ENCODE measurements around the gene MRPL24. TPM values are rescaled to one million over a fixed set of nuclear protein-coding genes. Genes with fewer than 3 reads are reported as not detected.

Gene MRPL24
- total and polyA plus RNA-seq, 9 of the 15 experiments (the other 6 are each of a cell fraction or from before 2014, with no cell fraction given), result 74.3 to 267 (median 113) TPM

GRCh38 chr1:156751757-156752481 is 11.0 kb upstream of the MRPL24 start:
- H3K27ac ChIP-seq (ENCODE audit: extremely low read depth, low read depth, low read length), result peak overlapping the region; percentile 89
- H3K27me3 ChIP-seq (ENCODE audit: control insufficient read depth in 2 of 2, insufficient read depth in 2 of 2, low read length in 2 of 2), result no peaks in the 10 kb centered on the region
- WGBS (ENCODE audit: insufficient coverage, low coverage, missing lambda C conversion rate), result under 1% methylated on average over 35 of the region's 68 CpGs
- H3K9ac ChIP-seq (ENCODE audit: insufficient read depth in 1 of 2, low read depth in 2 of 2, low read length in 2 of 2), result peak overlapping the region; percentile 94 to 99
- DNase-seq (ENCODE audit: extremely low read depth in 1 of 4, low spot score in 3 of 4) (peak; percentile 90 to 98 (median 94)), ATAC-seq (peak; percentile 78), FAIRE-seq (peak; percentile 46)
- CTCF ChIA-PET (ENCODE audit: low intra/inter-chr PET ratio), result no interaction called here
- H3K4me1 ChIP-seq (replicated peaks in 1 of 2; ENCODE audit: control insufficient read depth in 2 of 2, insufficient read depth in 2 of 2, low read length in 2 of 2), result peaks cover 35 to 36% of the 10 kb centered on the region in 2 experiments
- peaks cover 10% of the 10 kb centered on the region for H4K20me1 ChIP-seq (replicated peaks; ENCODE audit: control insufficient read depth, insufficient read depth, low read length)
- no peaks in the 10 kb centered on the region for H3K9me3 ChIP-seq (replicated peaks; ENCODE audit: control insufficient read depth, insufficient read depth, low read depth, low read length)
- no TSS peak for BruUV-seq (replicated peaks)
- H3K36me3 ChIP-seq (ENCODE audit: control insufficient read depth, insufficient read depth, low read length), result peaks cover 28% of the 10 kb centered on the region; the same call in 2 of the 3 replicates
- POLR2A ChIA-PET, result interaction anchor here (0.6 to 3.0 kb wide), 10 partner anchors 10 to 108 kb away, joined by 3 to 30 read pairs (median 6); partner anchors contain the start of genes METTL25B, MRPL24, NTRK1 and PRCC
- no peaks in the 10 kb centered on the region for H3K9me1 ChIP-seq (ENCODE audit: control insufficient read depth, insufficient read depth, low read length)
- peak overlapping the region; percentile 95 for H3K4me3 ChIP-seq
- H2AFZ ChIP-seq (ENCODE audit: low read depth, low read length), result peak overlapping the region; percentile 72
- peak overlapping the region; percentile 97 for H3K4me2 ChIP-seq (ENCODE audit: insufficient read depth, low read length)
- peaks cover 78% of the 10 kb centered on the region for H3K79me2 ChIP-seq (ENCODE audit: control insufficient read depth, insufficient read depth, low read length)
- in situ Hi-C loops (cut with MboI), result no loop called here
- intact Hi-C loops (cut with micrococcal nuclease), result loop anchor here (2.0 kb wide), 1 partner anchor 15 kb away; the partner anchor contains the start of gene PRCC
- TF ChIP-seq ZBTB7A (IDR thresholded peaks at IDR 0.05; ENCODE audit: borderline replicate concordance, control insufficient read depth, low read depth, low read length) (peak; percentile 80; the same call in 1 of the 2 replicates), SMARCA4 (IDR thresholded peaks at IDR 0.05) (no peak), SAFB2 (IDR thresholded peaks at IDR 0.05; ENCODE audit: borderline replicate concordance, low read depth, low read length, severe bottlenecking) (no peak), NR2F6 (CRISPR knock-in tag; IDR thresholded peaks at IDR 0.05) (no peak), BCL6 (CRISPR knock-in tag; IDR thresholded peaks at IDR 0.05) (no peak), OTX1 (CRISPR knock-in tag; IDR thresholded peaks at IDR 0.05) (no peak), MLX (CRISPR knock-in tag; conservative IDR thresholded peaks at IDR 0.05) (no peak), SIN3B (IDR thresholded peaks at IDR 0.05; ENCODE audit: low read depth) (0 out of 2 replicates have a peak, but pooled peaks have one; percentile 37), FOSL1 (tag; conservative IDR thresholded peaks at IDR 0.05) (peak; percentile 48; the same call in 1 of the 2 replicates), NFE2 (IDR thresholded peaks at IDR 0.05; ENCODE audit: low read depth) (no peak), KDM1A (IDR thresholded peaks at IDR 0.05) (no peak), ZNF347 (CRISPR knock-in tag; IDR thresholded peaks at IDR 0.05; ENCODE audit: low read depth) (no peak), ZNF140 (CRISPR knock-in tag; IDR thresholded peaks at IDR 0.05) (no peak), THRAP3 (IDR thresholded peaks at IDR 0.05; ENCODE audit: borderline replicate concordance) (no peak), RHOXF2B (CRISPR knock-in tag; conservative IDR thresholded peaks at IDR 0.05) (no peak), EWSR1 (IDR thresholded peaks at IDR 0.05; ENCODE audit: borderline replicate concordance, low read depth, partially characterized antibody) (no peak), DIDO1 (tag; IDR thresholded peaks at IDR 0.05; ENCODE audit: low read depth) (no peak), SREBF2 (CRISPR knock-in tag; IDR thresholded peaks at IDR 0.05) (no peak), RCOR1 (IDR thresholded peaks at IDR 0.05; ENCODE audit: borderline replicate concordance in 1 of 2, low read depth in 2 of 2, low read length in 2 of 2) (peak in 1 of 2 experiments; percentile 70; a peak in 2 of 4 replicates), ZNF764 (CRISPR knock-in tag; IDR thresholded peaks at IDR 0.05; ENCODE audit: low read depth) (no peak), JUNB (CRISPR knock-in tag; conservative IDR thresholded peaks at IDR 0.05) (no peak), ETS1 (conservative IDR thresholded peaks at IDR 0.05; ENCODE audit: control insufficient read depth, low read depth, low read length) (peak; percentile 61)
